Measurements from ENCODE around the gene NHSL1. TPM values are rescaled to one million over a fixed set of nuclear protein-coding genes. Genes with fewer than 3 reads are reported as not detected.

The NHSL1 gene
- total RNA-seq, 2 experiments from 2014 or later = 0.06 to 0.08 TPM

GRCh38 chr6:138541823-138542481, 42.7 kb upstream of the NHSL1 start:
- Mint-ChIP-seq H3K27me3 (peaks cover 14% of the 10 kb centered on the region), H3K36me3 (ENCODE audit: low read depth) (no peaks in the 10 kb centered on the region), H3K4me1 (ENCODE audit: low read depth) (no peaks in the 10 kb centered on the region), H3K27ac (no peak overlapping the region), H3K9me3 (no peaks in the 10 kb centered on the region), H3K4me3 (no peak overlapping the region)
- intact Hi-C loops (cut with DNase I, micrococcal nuclease) = no loop called here
- H3K4me3 ChIP-seq (ENCODE audit: low read length) = no peak overlapping the region
- no peak for ATAC-seq (ENCODE audit: poor library complexity)
- CTCF ChIA-PET = no interaction called here
- peaks cover 0 to 4% of the 10 kb centered on the region in 2 experiments for H3K27me3 ChIP-seq (ENCODE audit: control insufficient read depth in 1 of 2, insufficient read depth in 2 of 2, low read length in 2 of 2)
- H3K36me3 ChIP-seq (ENCODE audit: insufficient read depth, low read length) = no peaks in the 10 kb centered on the region
- H3K27ac ChIP-seq (ENCODE audit: low read depth in 1 of 2, low read length in 2 of 2) = no peak overlapping the region
- TF ChIP-seq CTCF (IDR thresholded peaks at IDR 0.05) = no peak
- POLR2A ChIA-PET = no interaction called here
- no peaks in the 10 kb centered on the region for H3K9me3 ChIP-seq (ENCODE audit: control insufficient read depth in 1 of 2, insufficient read depth in 1 of 2, low read length in 2 of 2)
- H3K4me1 ChIP-seq (ENCODE audit: insufficient read depth, low read length) = no peaks in the 10 kb centered on the region
- DNase-seq = no peak

GRCh38 chr6:138540468-138540867, 41.2 kb upstream of the NHSL1 start:
- intact Hi-C loops (cut with DNase I, micrococcal nuclease) = no loop called here
- peaks cover 20% of the 10 kb centered on the region for H3K27me3 Mint-ChIP-seq
- H3K9me3 Mint-ChIP-seq = no peaks in the 10 kb centered on the region
- ChIA-PET POLR2A (no interaction called here), CTCF (no interaction called here)
- no peaks in the 10 kb centered on the region for H3K9me3 ChIP-seq (ENCODE audit: control insufficient read depth in 1 of 2, insufficient read depth in 1 of 2, low read length in 2 of 2)
- no peaks in the 10 kb centered on the region for H3K4me1 Mint-ChIP-seq (ENCODE audit: low read depth)
- no peaks in the 10 kb centered on the region for H3K36me3 Mint-ChIP-seq (ENCODE audit: low read depth)
- H3K4me3 Mint-ChIP-seq = no peak overlapping the region
- H3K4me1 ChIP-seq (ENCODE audit: insufficient read depth, low read length) = no peaks in the 10 kb centered on the region
- ATAC-seq (ENCODE audit: poor library complexity) = no peak
- no peak overlapping the region for H3K27ac Mint-ChIP-seq
- no peak for TF ChIP-seq CTCF (IDR thresholded peaks at IDR 0.05)
- DNase-seq = no peak
- H3K36me3 ChIP-seq (ENCODE audit: insufficient read depth, low read length) = no peaks in the 10 kb centered on the region
- no peak overlapping the region for H3K4me3 ChIP-seq (ENCODE audit: low read length)
- no peak overlapping the region for H3K27ac ChIP-seq (ENCODE audit: low read depth in 1 of 2, low read length in 2 of 2)
- H3K27me3 ChIP-seq (ENCODE audit: control insufficient read depth in 1 of 2, insufficient read depth in 2 of 2, low read length in 2 of 2) = peaks cover 0 to 4% of the 10 kb centered on the region in 2 experiments

GRCh38 chr6:138539876-138540275, 40.6 kb upstream of the NHSL1 start:
- no peak for DNase-seq
- no peaks in the 10 kb centered on the region for H3K9me3 ChIP-seq (ENCODE audit: control insufficient read depth in 1 of 2, insufficient read depth in 1 of 2, low read length in 2 of 2)
- Mint-ChIP-seq H3K9me3 (no peaks in the 10 kb centered on the region), H3K27me3 (peaks cover 24% of the 10 kb centered on the region), H3K27ac (no peak overlapping the region), H3K36me3 (ENCODE audit: low read depth) (no peaks in the 10 kb centered on the region), H3K4me1 (ENCODE audit: low read depth) (no peaks in the 10 kb centered on the region), H3K4me3 (no peak overlapping the region)
- intact Hi-C loops (cut with DNase I, micrococcal nuclease) = no loop called here
- H3K27ac ChIP-seq (ENCODE audit: low read depth in 1 of 2, low read length in 2 of 2) = no peak overlapping the region
- H3K4me1 ChIP-seq (ENCODE audit: insufficient read depth, low read length) = no peaks in the 10 kb centered on the region
- H3K4me3 ChIP-seq (ENCODE audit: low read length) = no peak overlapping the region
- no peaks in the 10 kb centered on the region for H3K36me3 ChIP-seq (ENCODE audit: insufficient read depth, low read length)
- ChIA-PET POLR2A (no interaction called here), CTCF (no interaction called here)
- peaks cover 0 to 4% of the 10 kb centered on the region in 2 experiments for H3K27me3 ChIP-seq (ENCODE audit: control insufficient read depth in 1 of 2, insufficient read depth in 2 of 2, low read length in 2 of 2)
- TF ChIP-seq CTCF (IDR thresholded peaks at IDR 0.05) = no peak
- ATAC-seq (ENCODE audit: poor library complexity) = no peak
